Fibroblast of the aortic adventitia (primary cell): Measurements from ENCODE around the gene CD164. TPM values are rescaled to one million over a fixed set of nuclear protein-coding genes. Genes with fewer than 3 reads are reported as not detected.

Experiments
- DNase-seq: peaks from one replicate; pipeline ENCODE4 v3.0.0-alpha.2; 2010; ENCODE audit warnings: low read depth
- H3K4me3 ChIP-seq: 2 replicates; pipeline ENCODE4 v1.5.1; 2011; ENCODE audit warnings: low read depth, mild to moderate bottlenecking, control low read depth, low read length, moderate library complexity
- total RNA-seq: library from RNA; depleted of rRNA; stranded (reverse); fragments of >200 nt; gene quantifications from 2 replicates; pipeline ENCODE4 v1.2.3, GENCODE V29; 2012; ENCODE audit warnings: low replicate concordance
- TF ChIP-seq, protein P1 (sequence below): IDR thresholded peaks from 2 replicates; pipeline ENCODE4 v1.5.1; 2011; ENCODE audit warnings: mild to moderate bottlenecking, low read length, control low read depth, inconsistent platforms; ENCODE audit not compliant: insufficient read depth

Gene CD164
- total RNA-seq, 1 donor: 287 TPM

DNA sequence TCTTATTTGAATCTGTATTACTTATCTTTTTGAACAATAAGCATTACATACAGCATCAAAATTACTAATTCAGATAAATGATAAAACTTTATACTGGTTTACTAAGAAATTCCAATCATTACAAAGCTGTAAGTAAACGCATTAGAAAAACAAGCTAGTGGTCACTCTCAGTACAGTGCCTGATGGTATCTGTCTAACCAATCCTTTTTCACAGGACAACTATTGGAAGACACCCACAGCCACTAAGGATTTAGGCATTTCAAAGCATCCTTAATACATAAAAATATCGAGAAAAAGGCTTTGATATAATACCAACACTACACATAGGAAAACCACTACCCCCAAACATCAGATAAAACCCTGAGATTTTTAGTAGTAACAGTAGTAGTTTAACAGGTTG is 2.6 kb downstream of the CD164 start:
- TF ChIP-seq, protein P1, sequence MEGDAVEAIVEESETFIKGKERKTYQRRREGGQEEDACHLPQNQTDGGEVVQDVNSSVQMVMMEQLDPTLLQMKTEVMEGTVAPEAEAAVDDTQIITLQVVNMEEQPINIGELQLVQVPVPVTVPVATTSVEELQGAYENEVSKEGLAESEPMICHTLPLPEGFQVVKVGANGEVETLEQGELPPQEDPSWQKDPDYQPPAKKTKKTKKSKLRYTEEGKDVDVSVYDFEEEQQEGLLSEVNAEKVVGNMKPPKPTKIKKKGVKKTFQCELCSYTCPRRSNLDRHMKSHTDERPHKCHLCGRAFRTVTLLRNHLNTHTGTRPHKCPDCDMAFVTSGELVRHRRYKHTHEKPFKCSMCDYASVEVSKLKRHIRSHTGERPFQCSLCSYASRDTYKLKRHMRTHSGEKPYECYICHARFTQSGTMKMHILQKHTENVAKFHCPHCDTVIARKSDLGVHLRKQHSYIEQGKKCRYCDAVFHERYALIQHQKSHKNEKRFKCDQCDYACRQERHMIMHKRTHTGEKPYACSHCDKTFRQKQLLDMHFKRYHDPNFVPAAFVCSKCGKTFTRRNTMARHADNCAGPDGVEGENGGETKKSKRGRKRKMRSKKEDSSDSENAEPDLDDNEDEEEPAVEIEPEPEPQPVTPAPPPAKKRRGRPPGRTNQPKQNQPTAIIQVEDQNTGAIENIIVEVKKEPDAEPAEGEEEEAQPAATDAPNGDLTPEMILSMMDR: no peak
- peak overlapping the region; percentile 80 for H3K4me3 ChIP-seq
- peak; percentile 39 for DNase-seq

DNA sequence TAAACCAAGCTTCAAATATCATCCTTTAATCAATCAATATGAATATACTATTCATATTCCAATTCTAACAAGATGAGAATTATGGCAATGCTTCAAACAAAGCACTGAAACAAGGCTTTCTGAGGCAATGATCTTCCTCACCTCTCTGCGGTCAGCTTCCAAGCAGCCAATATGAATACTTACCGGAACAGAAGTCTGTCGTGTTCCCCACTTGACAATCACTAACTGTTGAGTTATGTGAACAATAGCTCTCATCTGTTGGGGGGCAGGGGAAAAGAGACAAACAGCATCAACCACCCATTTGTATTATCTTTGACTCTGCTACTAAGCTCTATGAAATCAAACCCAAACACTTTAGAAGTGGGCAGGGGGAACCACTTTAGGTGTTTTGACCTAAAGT is 4.5 kb downstream of the CD164 start:
- no peak for DNase-seq
- TF ChIP-seq, protein P1: no peak
- H3K4me3 ChIP-seq: no peak overlapping the region

DNA sequence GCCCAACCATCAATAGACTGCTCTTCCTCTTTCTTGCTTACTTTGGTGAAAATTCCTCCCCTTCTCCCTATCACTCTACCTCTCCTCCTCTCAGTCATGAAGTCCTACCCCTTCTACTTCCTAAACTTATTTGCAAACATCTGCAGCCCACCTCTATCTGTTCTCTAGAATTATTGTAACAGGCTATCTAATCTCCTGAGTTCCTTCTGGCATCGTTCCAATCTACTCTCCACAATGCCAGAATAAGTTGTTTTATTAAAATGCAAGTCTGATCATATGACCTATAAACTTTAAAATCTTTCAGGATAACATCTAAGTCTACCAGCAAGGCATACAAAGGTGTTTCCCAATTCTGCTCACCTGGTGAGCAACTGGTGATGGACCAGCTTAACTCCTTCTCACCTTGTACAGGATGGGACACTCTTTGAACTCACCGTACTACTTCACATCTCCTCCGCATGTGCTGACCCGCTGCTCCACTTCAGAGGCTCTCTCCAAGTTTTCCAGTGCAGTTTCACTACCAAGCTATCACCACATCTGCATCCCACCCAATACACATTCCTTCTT is 7.9 kb downstream of the CD164 start:
- no peak for DNase-seq
- TF ChIP-seq, protein P1: no peak
- H3K4me3 ChIP-seq: no peak overlapping the region

DNA sequence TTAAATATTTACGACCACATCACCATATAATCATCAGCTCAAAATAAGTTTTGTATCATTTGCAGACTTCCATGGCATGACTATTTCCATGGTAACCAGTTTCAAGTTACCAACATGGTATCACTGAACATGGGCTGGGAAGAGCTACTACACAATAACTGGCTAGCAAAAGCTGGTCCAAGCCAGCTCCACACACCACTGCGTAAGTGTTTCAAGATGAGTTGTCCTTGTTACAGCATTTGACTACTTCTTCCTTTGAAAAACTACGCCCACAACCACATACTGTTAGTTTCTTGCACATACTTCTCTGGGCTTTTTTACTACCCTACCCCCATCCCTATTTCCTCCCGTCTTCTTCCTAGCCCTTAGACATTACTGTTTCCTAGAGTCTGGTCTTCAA is 8.5 kb downstream of the CD164 start:
- no peak overlapping the region for H3K4me3 ChIP-seq
- DNase-seq: no peak
- TF ChIP-seq, protein P1: no peak

DNA sequence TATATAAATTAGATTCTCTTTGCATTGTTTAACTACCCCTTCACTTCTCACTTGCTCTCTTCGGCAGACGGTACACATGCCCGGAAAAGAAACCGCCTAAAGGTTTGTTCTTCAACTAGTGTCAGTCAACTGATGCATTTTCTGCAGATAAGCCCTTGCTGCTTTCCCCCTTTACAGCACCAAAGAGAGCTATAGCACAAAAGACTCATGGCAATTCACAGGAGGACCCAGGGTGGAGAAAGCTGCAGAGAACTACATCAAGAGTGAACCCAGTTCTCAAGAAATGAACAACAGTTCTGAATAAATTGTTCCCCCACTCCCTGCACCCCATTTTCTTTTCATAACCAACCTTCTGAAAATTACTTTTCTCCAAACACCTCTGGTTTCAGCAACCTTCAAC is 8.9 kb downstream of the CD164 start:
- no peak for DNase-seq
- H3K4me3 ChIP-seq: no peak overlapping the region

DNA sequence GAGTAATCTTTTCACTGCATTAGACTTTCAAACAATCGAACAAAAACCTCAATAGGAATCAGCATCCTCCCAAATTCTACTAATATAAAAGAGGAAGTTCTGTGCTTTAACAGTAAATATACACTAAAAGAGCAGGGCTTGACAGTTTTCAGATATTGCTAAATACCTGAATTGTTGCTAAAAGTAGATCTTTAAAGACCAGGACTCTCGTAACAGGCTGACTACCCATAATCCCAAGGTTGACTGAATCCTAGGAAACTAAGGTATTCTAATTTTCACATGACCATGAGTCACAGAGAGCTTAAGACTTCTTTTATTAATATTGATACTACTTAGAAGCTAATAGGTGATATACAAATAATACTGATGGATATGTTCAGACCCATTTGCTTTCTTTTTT is 10.1 kb downstream of the CD164 start:
- no peak for DNase-seq
- H3K4me3 ChIP-seq: no peak overlapping the region
- TF ChIP-seq, protein P1: no peak

More for the DNA sequence above, 8.9 kb downstream of the CD164 start:
- TF ChIP-seq, protein P1: no peak

DNA sequence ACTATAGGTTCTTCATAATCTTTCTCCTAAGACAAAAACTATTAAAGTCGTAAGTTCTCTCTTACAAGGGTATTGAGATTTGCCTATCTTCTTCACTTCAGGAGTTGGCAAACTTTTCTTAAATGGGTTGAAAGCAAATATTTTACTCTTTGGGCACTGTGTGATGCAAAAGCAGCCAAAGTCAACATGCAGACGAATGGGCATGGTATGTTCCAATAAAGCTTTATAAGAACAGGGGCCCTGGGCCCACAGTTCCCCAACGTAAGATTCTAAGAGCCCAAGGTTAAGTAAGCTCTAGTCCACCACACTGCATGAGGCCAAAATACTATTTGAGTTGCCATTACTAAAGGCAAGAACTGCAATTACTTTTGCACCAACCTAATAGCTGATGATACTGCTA is 11.5 kb downstream of the CD164 start:
- TF ChIP-seq, protein P1: no peak
- no peak for DNase-seq
- H3K4me3 ChIP-seq: no peak overlapping the region
